Left ventricle myocardium inferior (tissue), 1 donor: ENCODE data around the gene PAX7. TPM values are rescaled to one million over a fixed set of nuclear protein-coding genes. Genes with fewer than 3 reads are reported as not detected.

Experiments
- DNase-seq: peaks from one replicate; pipeline ENCODE4 v3.0.0-alpha.2; 2020
- H3K27ac ChIP-seq: fragments of 200-600 bp; replicated peaks from 2 replicates; pipeline ENCODE4 v1.8.0; 2021
- H3K27me3 ChIP-seq: fragments of 200-600 bp; 2 replicates; pipeline ENCODE4 v1.8.0; 2021; ENCODE audit warnings: low read depth
- H3K36me3 ChIP-seq: fragments of 200-600 bp; 2 replicates; pipeline ENCODE4 v1.8.0; 2021
- H3K4me1 ChIP-seq: fragments of 200-600 bp; 2 replicates; pipeline ENCODE4 v1.8.0; 2021
- H3K4me3 ChIP-seq: fragments of 200-600 bp; 2 replicates; pipeline ENCODE4 v1.8.0; 2021; ENCODE audit warnings: mild to moderate bottlenecking, moderate library complexity
- H3K9me3 ChIP-seq: fragments of 200-600 bp; replicated peaks from 2 replicates; pipeline ENCODE4 v1.8.0; 2021
- CTCF ChIP-seq: fragments of 200-600 bp; IDR thresholded peaks from 2 replicates; pipeline ENCODE4 v1.8.0; 2021; ENCODE audit warnings: antibody characterized with exemption, mild to moderate bottlenecking, borderline replicate concordance
- intact Hi-C: fragments of 100-400 bp; cut with micrococcal nuclease; formaldehyde crosslinking; loops from one replicate; pipeline ENCODE4 v1.11.0; 2022
- total RNA-seq: library from RNA; stranded (reverse); fragmentation: NEBNext Ultra II Directional; extraction: Animal tissue kit (Norgen Biotek cat#: 25700); gene quantifications from one replicate; pipeline ENCODE4 v1.2.1, GENCODE V29; 2021
- donor health status: DM: no; HTN: yes; CAD: no; lungs with severe emphysema.

The PAX7 gene
- total RNA-seq, 1 donor from 2014 or later, result not detected

DNA sequence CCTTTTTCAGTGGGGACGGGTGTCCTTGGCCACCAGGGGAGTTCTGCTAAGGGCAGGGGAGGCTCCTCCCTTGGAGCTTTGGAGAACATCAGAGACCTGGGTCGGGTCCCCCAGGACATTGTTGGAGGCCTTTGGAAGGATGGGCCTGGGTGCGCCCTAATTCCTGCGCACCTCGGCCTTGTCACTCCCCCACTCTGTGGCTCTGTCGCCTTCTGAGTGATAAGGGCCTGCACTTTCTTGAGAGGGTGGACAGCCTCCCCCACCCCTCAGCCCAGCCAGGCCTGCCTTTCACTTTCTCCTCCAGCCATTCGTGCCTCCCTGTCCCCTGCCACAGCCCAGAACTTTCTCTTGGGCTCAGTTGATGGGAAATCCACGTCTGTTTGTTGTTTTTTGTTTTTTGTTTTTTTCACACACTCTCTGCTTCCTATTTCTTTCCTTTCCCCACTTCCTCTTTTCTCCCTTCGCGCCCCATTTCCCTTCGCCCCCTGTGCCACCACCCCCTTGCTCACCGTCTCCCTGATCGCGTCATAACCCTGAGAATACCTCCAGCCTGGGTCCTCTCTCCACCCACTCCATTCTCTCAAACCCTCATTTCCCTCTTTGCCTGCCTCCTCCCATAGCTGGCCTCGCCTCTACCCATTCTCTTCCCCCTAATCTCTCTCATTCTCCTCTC lies 85.6 kb downstream of the PAX7 start:
- intact Hi-C loops, result no loop called here
- Histone ChIP-seq H3K36me3 (no peaks in the 10 kb centered on the region), H3K27ac (no peak overlapping the region), H3K9me3 (no peaks in the 10 kb centered on the region), H3K4me3 (no peak overlapping the region), H3K4me1 (no peaks in the 10 kb centered on the region), H3K27me3 (peaks cover 100% of the 10 kb centered on the region)
- TF ChIP-seq CTCF, result no peak
- DNase-seq, result no peak

GRCh38 chr1:18716785-18717678 lies 86.4 kb downstream of the PAX7 start:
- no peak for TF ChIP-seq CTCF
- H3K27ac ChIP-seq, result no peak overlapping the region
- no peaks in the 10 kb centered on the region for H3K4me1 ChIP-seq
- intact Hi-C loops, result no loop called here
- peak overlapping the region; percentile 17 for H3K4me3 ChIP-seq
- H3K27me3 ChIP-seq, result peaks cover 100% of the 10 kb centered on the region
- no peaks in the 10 kb centered on the region for H3K36me3 ChIP-seq
- no peak for DNase-seq
- no peaks in the 10 kb centered on the region for H3K9me3 ChIP-seq

GRCh38 chr1:18719786-18720451 lies 89.3 kb downstream of the PAX7 start:
- no peak for DNase-seq
- Histone ChIP-seq H3K36me3 (no peaks in the 10 kb centered on the region), H3K4me1 (no peaks in the 10 kb centered on the region), H3K4me3 (no peak overlapping the region), H3K9me3 (no peaks in the 10 kb centered on the region), H3K27me3 (peaks cover 100% of the 10 kb centered on the region), H3K27ac (no peak overlapping the region)
- intact Hi-C loops, result no loop called here
- no peak for TF ChIP-seq CTCF

GRCh38 chr1:18721041-18721440 lies 90.4 kb downstream of the PAX7 start:
- Histone ChIP-seq H3K9me3 (no peaks in the 10 kb centered on the region), H3K36me3 (no peaks in the 10 kb centered on the region), H3K4me1 (no peaks in the 10 kb centered on the region), H3K27ac (no peak overlapping the region), H3K4me3 (no peak overlapping the region), H3K27me3 (peaks cover 100% of the 10 kb centered on the region)
- intact Hi-C loops, result no loop called here
- TF ChIP-seq CTCF, result no peak
- no peak for DNase-seq

- no peak overlapping the region for H3K27ac ChIP-seq
- intact Hi-C loops, result no loop called here
- peaks cover 100% of the 10 kb centered on the region for H3K27me3 ChIP-seq
- TF ChIP-seq CTCF, result no peak
- no peak for DNase-seq
- H3K4me3 ChIP-seq, result no peak overlapping the region
- no peaks in the 10 kb centered on the region for H3K9me3 ChIP-seq
- no peaks in the 10 kb centered on the region for H3K4me1 ChIP-seq
- H3K36me3 ChIP-seq, result no peaks in the 10 kb centered on the region
These were observed 91.1 kb downstream of the PAX7 start for GRCh38 chr1:18721776-18722175.
